OCI-LY7 (cell line): Measurements from ENCODE around the gene IGIP.

Experiments
- CTCF ChIP-seq: fragments of 200-600 bp; sonication (generic); conservative IDR thresholded peaks from 2 replicates; pipeline ENCODE4 v1.5.1; 2014; ENCODE audit warnings: mild to moderate bottlenecking, antibody characterized with exemption, low read length, moderate library complexity, mixed read lengths
- EZH2phosphoT487 ChIP-seq: fragments of 200-600 bp; sonication (generic); IDR thresholded peaks from 2 replicates; pipeline ENCODE4 v1.6.1; 2018; ENCODE audit warnings: low read depth, borderline replicate concordance, mild to moderate bottlenecking, mixed run types, antibody characterized with exemption, low read length, moderate library complexity, mixed read lengths

- TF ChIP-seq CTCF (no peak), EZH2phosphoT487 (no peak)
Observed at GRCh38 chr5:140162275-140162674, 36.5 kb downstream of the IGIP start.
